GM23248 (cell line): ENCODE data around the gene GRP.

Experiments used
- EZH2 ChIP-seq: fragments of 200-600 bp; sonication (generic); IDR thresholded peaks from 2 replicates; pipeline ENCODE4 v1.6.1; 2018; ENCODE audit warnings: antibody characterized with exemption, mild to moderate bottlenecking; ENCODE audit not compliant: insufficient read depth, poor library complexity, severe bottlenecking
- EZH2phosphoT487 ChIP-seq: fragments of 200-600 bp; sonication (generic); IDR thresholded peaks from 2 replicates; pipeline ENCODE4 v1.6.1; 2018; ENCODE audit warnings: antibody characterized with exemption, moderate library complexity, mild to moderate bottlenecking, low read depth; ENCODE audit not compliant: insufficient read depth

DNA sequence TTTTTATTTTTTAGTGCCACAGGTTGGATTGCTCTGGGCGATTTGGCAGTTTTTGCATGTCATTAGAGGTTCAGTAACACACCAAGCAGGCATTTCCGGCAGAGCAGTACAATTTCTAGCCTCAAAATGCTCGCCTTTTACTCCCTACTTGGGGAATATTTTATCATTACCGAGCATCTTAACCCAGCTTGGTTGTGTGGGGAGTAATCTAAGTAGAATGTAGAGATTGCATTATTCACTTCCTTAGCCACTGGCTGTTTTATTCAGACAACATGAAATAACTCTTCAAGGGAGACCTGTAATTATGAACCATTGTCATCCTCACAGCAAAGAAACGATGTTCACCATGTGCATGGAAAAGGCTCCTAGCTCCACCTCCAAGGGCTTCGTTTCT lies 13.1 kb downstream of the GRP start:
- TF ChIP-seq EZH2 (no peak), EZH2phosphoT487 (no peak)
